LNCaP clone FGC (cell line): ENCODE measurements around the gene GPR155.
A peak's percentile ranks its signal among the peaks of the same experiment; 100 is the strongest.

ENCODE experiments used
- DNase-seq: peaks from one replicate; pipeline ENCODE4 v3.0.0-alpha.2; 2011; ENCODE audit warnings: low read depth
- H3K4me3 ChIP-seq: 2 replicates; pipeline ENCODE4 v1.5.1; 2011; ENCODE audit warnings: mild to moderate bottlenecking, low read depth, low read length, control low read depth
- TF ChIP-seq, protein P1 (sequence below): IDR thresholded peaks from 2 replicates; pipeline ENCODE4 v1.5.1; 2012; ENCODE audit warnings: mild to moderate bottlenecking; ENCODE audit not compliant: control insufficient read depth, insufficient read depth; ENCODE audit errors: extremely low read depth

GPR155 gene

GRCh38 chr2:174527101-174527721, 40.4 kb upstream of the GPR155 start:
- TF ChIP-seq, protein P1, sequence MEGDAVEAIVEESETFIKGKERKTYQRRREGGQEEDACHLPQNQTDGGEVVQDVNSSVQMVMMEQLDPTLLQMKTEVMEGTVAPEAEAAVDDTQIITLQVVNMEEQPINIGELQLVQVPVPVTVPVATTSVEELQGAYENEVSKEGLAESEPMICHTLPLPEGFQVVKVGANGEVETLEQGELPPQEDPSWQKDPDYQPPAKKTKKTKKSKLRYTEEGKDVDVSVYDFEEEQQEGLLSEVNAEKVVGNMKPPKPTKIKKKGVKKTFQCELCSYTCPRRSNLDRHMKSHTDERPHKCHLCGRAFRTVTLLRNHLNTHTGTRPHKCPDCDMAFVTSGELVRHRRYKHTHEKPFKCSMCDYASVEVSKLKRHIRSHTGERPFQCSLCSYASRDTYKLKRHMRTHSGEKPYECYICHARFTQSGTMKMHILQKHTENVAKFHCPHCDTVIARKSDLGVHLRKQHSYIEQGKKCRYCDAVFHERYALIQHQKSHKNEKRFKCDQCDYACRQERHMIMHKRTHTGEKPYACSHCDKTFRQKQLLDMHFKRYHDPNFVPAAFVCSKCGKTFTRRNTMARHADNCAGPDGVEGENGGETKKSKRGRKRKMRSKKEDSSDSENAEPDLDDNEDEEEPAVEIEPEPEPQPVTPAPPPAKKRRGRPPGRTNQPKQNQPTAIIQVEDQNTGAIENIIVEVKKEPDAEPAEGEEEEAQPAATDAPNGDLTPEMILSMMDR = no peak
- no peak overlapping the region for H3K4me3 ChIP-seq
- DNase-seq = no peak

GRCh38 chr2:174524527-174524926, 37.7 kb upstream of the GPR155 start:
- no peak for DNase-seq
- TF ChIP-seq, protein P1 = no peak
- no peak overlapping the region for H3K4me3 ChIP-seq

- H3K4me3 ChIP-seq = no peak overlapping the region
- no peak for DNase-seq
- TF ChIP-seq, protein P1 = peak; percentile 42
Measured at GRCh38 chr2:174522553-174522952, 35.7 kb upstream of the GPR155 start.

- H3K4me3 ChIP-seq = no peak overlapping the region
- TF ChIP-seq, protein P1 = no peak
- no peak for DNase-seq
Measured at GRCh38 chr2:174518395-174518794, 31.6 kb upstream of the GPR155 start.

GRCh38 chr2:174516501-174517378, 29.9 kb upstream of the GPR155 start:
- no peak overlapping the region for H3K4me3 ChIP-seq
- DNase-seq = no peak
- TF ChIP-seq, protein P1 = no peak

DNA sequence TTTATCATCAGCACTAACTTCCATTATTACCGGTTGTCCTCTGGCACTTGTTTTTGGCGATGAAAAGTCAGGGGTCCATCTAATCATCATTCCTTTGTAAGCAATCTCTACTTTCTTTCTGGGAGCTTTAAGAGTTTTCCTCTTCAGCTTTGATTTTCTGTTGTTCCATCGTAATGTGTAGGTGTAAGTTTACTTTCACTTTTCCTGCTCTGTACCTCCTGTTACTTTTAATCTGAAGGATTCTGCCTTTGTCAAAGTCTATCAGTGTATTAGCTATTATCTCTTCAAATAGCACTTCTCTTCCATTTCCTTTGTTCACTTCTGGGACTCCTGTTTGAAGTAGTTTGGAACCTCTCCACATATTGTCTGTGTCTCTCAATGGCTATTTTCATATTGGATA, 25.5 kb upstream of the GPR155 start:
- TF ChIP-seq, protein P1 = no peak
- no peak for DNase-seq
- H3K4me3 ChIP-seq = no peak overlapping the region
